ENCODE measurements around the gene VPS11. TPM values are rescaled to one million over a fixed set of nuclear protein-coding genes. Genes with fewer than 3 reads are reported as not detected.
A peak's percentile ranks its signal among the peaks of the same experiment; 100 is the strongest.
"Not testable (repeated sequence)": the region's sequence is repeated elsewhere in the genome, so short reads cannot be mapped to it uniquely, and the experiment has no call there.

Gene VPS11
- total and polyA plus RNA-seq, 10 of the 15 experiments (the other 5 are each of a cell fraction or from before 2014, with no cell fraction given), result 15.8 to 26.4 (median 24.5) TPM

GRCh38 chr11:119039471-119039870, 28.1 kb upstream of the VPS11 start:
- SMC1A ChIA-PET (ENCODE audit: uncharacterized antibody, unreplicated experiment), result interaction anchor here (0.6 kb wide), 1 partner anchor 129 kb away, joined by 3 read pairs; no protein-coding TSS in a partner anchor
- H3K9ac ChIP-seq (ENCODE audit: control insufficient read depth, insufficient read depth, low read length); H3K4me1 ChIP-seq (ENCODE audit: control insufficient read depth, insufficient read depth, low read length); FAIRE-seq; DNase-seq (ENCODE audit: low read depth, low spot score); H3K79me2 ChIP-seq (ENCODE audit: control insufficient read depth, insufficient read depth, low read length); H3K27ac ChIP-seq (ENCODE audit: control insufficient read depth, insufficient read depth); BruUV-seq (replicated peaks); H2AFZ ChIP-seq (ENCODE audit: control insufficient read depth, low read depth, low read length); H4K20me1 ChIP-seq (ENCODE audit: control insufficient read depth, insufficient read depth); H3K9me3 ChIP-seq (replicated peaks; ENCODE audit: control insufficient read depth, insufficient read depth, low read length); in situ Hi-C loops (cut with MboI); ATAC-seq; RAD21 ChIA-PET (ENCODE audit: unreplicated experiment); H3K36me3 ChIP-seq (ENCODE audit: control insufficient read depth in 2 of 2, insufficient read depth in 2 of 2, low read length in 1 of 2); intact Hi-C loops (cut with micrococcal nuclease; ENCODE audit: unreplicated experiment); H3K27me3 ChIP-seq (replicated peaks in 1 of 2; ENCODE audit: control insufficient read depth in 2 of 2, insufficient read depth in 2 of 2, low read length in 1 of 2); H3K4me3 ChIP-seq; H3K4me2 ChIP-seq (ENCODE audit: control insufficient read depth, insufficient read depth): not testable (repeated sequence)
- CTCF ChIA-PET, result interaction anchor here (0.5 kb wide), 1 partner anchor 28 kb away, joined by 3 read pairs; no protein-coding TSS in a partner anchor
- 10% methylated on average over 9 of the region's 11 CpGs for WGBS (ENCODE audit: insufficient coverage, insufficient replicate concordance, low lambda C conversion rate, missing lambda C conversion rate)
- POLR2A ChIA-PET, result interaction anchor here (0.5 to 1.9 kb wide), 2 partner anchors 12 to 22 kb away, joined by 3 to 7 read pairs; no protein-coding TSS in a partner anchor

GRCh38 chr11:119041821-119042514, 25.6 kb upstream of the VPS11 start:
- FAIRE-seq, result no peak
- peaks cover 11 to 15% of the 10 kb centered on the region in 2 experiments for H3K36me3 ChIP-seq (ENCODE audit: control insufficient read depth in 2 of 2, insufficient read depth in 2 of 2, low read length in 1 of 2)
- no peaks in the 10 kb centered on the region for H3K4me1 ChIP-seq (ENCODE audit: control insufficient read depth, insufficient read depth, low read length)
- TF ChIP-seq MTA2 (IDR thresholded peaks at IDR 0.05; ENCODE audit: low read depth), result no peak
- no peak for TF ChIP-seq POLR2AphosphoS5 (IDR thresholded peaks at IDR 0.05; ENCODE audit: low read length)
- TF ChIP-seq TCF7 (IDR thresholded peaks at IDR 0.05; ENCODE audit: borderline replicate concordance), result no peak
- TF ChIP-seq SIX5 (IDR thresholded peaks at IDR 0.05; ENCODE audit: low read depth, low read length, severe bottlenecking), result no peak
- no peak for TF ChIP-seq FOXK2 (IDR thresholded peaks at IDR 0.05)
- TF ChIP-seq CHD4 (IDR thresholded peaks at IDR 0.05), result no peak
- no peak for TF ChIP-seq NBN (IDR thresholded peaks at IDR 0.05)
- TF ChIP-seq YBX1 (IDR thresholded peaks at IDR 0.05), result no peak
- TF ChIP-seq MAX (IDR thresholded peaks at IDR 0.05; ENCODE audit: low read depth, low read length), result no peak
- TF ChIP-seq RBBP5 (conservative IDR thresholded peaks at IDR 0.05), result no peak
- TF ChIP-seq KAT2A (conservative IDR thresholded peaks at IDR 0.05; ENCODE audit: control insufficient read depth, low read depth, low read length), result no peak
- no peak for TF ChIP-seq ZNF622 (IDR thresholded peaks at IDR 0.05)
- TF ChIP-seq RAD21 (IDR thresholded peaks at IDR 0.05; ENCODE audit: insufficient read depth, low read depth, low read length), result no peak
- H2AFZ ChIP-seq (ENCODE audit: control insufficient read depth, low read depth, low read length), result no peak overlapping the region
- ChIA-PET POLR2A (interaction anchor here (0.6 to 1.8 kb wide), 4 partner anchors 9 to 345 kb away, joined by 3 to 5 read pairs (median 3); no protein-coding TSS in a partner anchor), SMC1A (ENCODE audit: uncharacterized antibody, unreplicated experiment) (interaction anchor here (0.7 kb wide), 1 partner anchor 65 kb away, joined by 3 read pairs; no protein-coding TSS in a partner anchor), RAD21 (ENCODE audit: unreplicated experiment) (interaction anchor here (1.2 kb wide), 1 partner anchor 9 kb away, joined by 3 read pairs; no protein-coding TSS in a partner anchor), CTCF (interaction anchor here (1.0 kb wide), 2 partner anchors 13 to 296 kb away, joined by 4 to 7 read pairs; no protein-coding TSS in a partner anchor)
- H3K4me2 ChIP-seq (ENCODE audit: control insufficient read depth, insufficient read depth), result no peak overlapping the region
- H3K27ac ChIP-seq (ENCODE audit: control insufficient read depth, insufficient read depth), result no peak overlapping the region
- intact Hi-C loops (cut with micrococcal nuclease; ENCODE audit: unreplicated experiment), result no loop called here
- in situ Hi-C loops (cut with MboI), result no loop called here
- H3K27me3 ChIP-seq (replicated peaks in 1 of 2; ENCODE audit: control insufficient read depth in 2 of 2, insufficient read depth in 2 of 2, low read length in 1 of 2), result no peaks in the 10 kb centered on the region
- no peaks in the 10 kb centered on the region for H3K79me2 ChIP-seq (ENCODE audit: control insufficient read depth, insufficient read depth, low read length)
- H3K9ac ChIP-seq (ENCODE audit: control insufficient read depth, insufficient read depth, low read length), result no peak overlapping the region
- no TSS peak for BruUV-seq (replicated peaks)
- H3K9me3 ChIP-seq (replicated peaks; ENCODE audit: control insufficient read depth, insufficient read depth, low read length), result no peaks in the 10 kb centered on the region
- H3K4me3 ChIP-seq, result no peak overlapping the region
- no peak for DNase-seq (ENCODE audit: low read depth, low spot score)
- peak; percentile 24; the same call in 2 of the 3 replicates for ATAC-seq
- H4K20me1 ChIP-seq (ENCODE audit: control insufficient read depth, insufficient read depth), result no peaks in the 10 kb centered on the region
- WGBS (ENCODE audit: insufficient coverage, insufficient replicate concordance, low lambda C conversion rate, missing lambda C conversion rate), result 88% methylated on average over 4 of the region's 4 CpGs

All from GM12878 (cell line).